Measurements from ENCODE around the gene RALGAPA2. TPM values are rescaled to one million over a fixed set of nuclear protein-coding genes. Genes with fewer than 3 reads are reported as not detected.

The RALGAPA2 gene
- total RNA-seq, 4 donors from 2014 or later, result 29.4 to 78.2 (median 43.2) TPM

GRCh38 chr20:20604357-20604756 is 108.1 kb downstream of the RALGAPA2 start:
- TF ChIP-seq CTCF (IDR thresholded peaks at IDR 0.05; ENCODE audit: low read depth), result no peak

GRCh38 chr20:20603339-20603990 is 109.0 kb downstream of the RALGAPA2 start:
- no peak for TF ChIP-seq CTCF (IDR thresholded peaks at IDR 0.05; ENCODE audit: low read depth)

GRCh38 chr20:20597966-20598365 is 114.5 kb downstream of the RALGAPA2 start:
- no peak for TF ChIP-seq CTCF (IDR thresholded peaks at IDR 0.05; ENCODE audit: low read depth)

- TF ChIP-seq CTCF (IDR thresholded peaks at IDR 0.05; ENCODE audit: low read depth), result no peak
These were observed 118.3 kb downstream of the RALGAPA2 start for GRCh38 chr20:20594171-20594530.

- TF ChIP-seq CTCF (IDR thresholded peaks at IDR 0.05; ENCODE audit: low read depth), result no peak
These were observed 118.8 kb downstream of the RALGAPA2 start for GRCh38 chr20:20593447-20594170.

- TF ChIP-seq CTCF (IDR thresholded peaks at IDR 0.05; ENCODE audit: low read depth), result no peak
These were observed 127.3 kb downstream of the RALGAPA2 start for GRCh38 chr20:20585146-20585545.

- no peak for TF ChIP-seq CTCF (IDR thresholded peaks at IDR 0.05; ENCODE audit: low read depth)
These were observed 129.7 kb downstream of the RALGAPA2 start for GRCh38 chr20:20582734-20583133.
